HG03521 (cell line): ENCODE results near the gene SUSD3.

Experiments used
- ATAC-seq: cut with Tn5 transposase; IDR thresholded peaks from one replicate; pipeline ENCODE4 v1.9.1; 2021; ENCODE audit warnings: mild to moderate bottlenecking, moderate library complexity; ENCODE audit not compliant: unreplicated experiment

Gene SUSD3

GRCh38 chr9:93134015-93134739 is 75.7 kb downstream of the SUSD3 start, which contains the start of gene NINJ1:
Gene NINJ1 (minus strand): TSS chr9:93134251. CDS start chr9:93134217, 34 bp downstream.
- peak; percentile 63 for ATAC-seq
